HG03520 (cell line): Measurements from ENCODE around the gene ATF3.
"Not testable (repeated sequence)": the region's sequence is repeated elsewhere in the genome, so short reads cannot be mapped to it uniquely, and the experiment has no call there.

Experiments used
- ATAC-seq: cut with Tn5 transposase; IDR thresholded peaks from one replicate; pipeline ENCODE4 v1.9.1; 2021; ENCODE audit warnings: mild to moderate bottlenecking, moderate library complexity; ENCODE audit not compliant: unreplicated experiment

Gene ATF3

DNA sequence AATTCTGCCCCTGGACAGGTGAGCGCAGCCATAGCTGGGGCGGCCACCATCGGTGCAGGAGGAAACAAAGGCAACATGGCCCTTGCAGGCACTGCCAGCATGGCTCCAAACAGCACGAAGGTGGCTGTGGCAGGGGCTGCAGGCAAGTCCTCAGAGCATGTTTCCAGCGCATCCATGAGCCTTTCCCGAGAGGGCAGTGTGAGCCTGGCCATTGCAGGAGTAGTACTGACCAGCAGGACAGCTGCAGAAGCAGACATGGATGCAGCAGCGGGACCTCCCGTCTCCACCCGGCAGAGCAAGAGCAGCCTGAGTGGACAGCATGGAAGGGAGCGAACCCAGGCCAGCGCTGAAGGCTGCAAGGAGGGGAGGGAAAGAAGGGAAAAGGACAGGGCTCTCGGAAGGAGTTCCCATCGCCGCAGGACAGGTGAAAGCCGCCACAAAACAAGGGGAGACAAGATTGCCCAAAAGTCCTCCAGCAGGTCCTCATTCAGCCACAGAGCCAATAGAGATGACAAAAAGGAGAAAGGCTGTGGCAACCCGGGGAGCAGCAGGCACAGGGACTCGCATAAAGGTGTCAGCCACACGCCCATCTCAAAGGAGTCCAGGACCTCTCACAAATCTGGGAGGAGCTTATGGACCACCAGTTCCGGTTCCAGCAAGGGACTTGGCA lies 17.4 kb downstream of the ATF3 start:
- ATAC-seq: no peak

GRCh38 chr1:212628046-212628445 lies 19.5 kb downstream of the ATF3 start:
- no peak for ATAC-seq

GRCh38 chr1:212628813-212629415 lies 20.4 kb downstream of the ATF3 start:
- ATAC-seq: no peak

- no peak for ATAC-seq
These were observed 21.0 kb downstream of the ATF3 start for GRCh38 chr1:212629450-212630157.

- ATAC-seq: peak; percentile 91
These were observed 21.8 kb downstream of the ATF3 start for GRCh38 chr1:212630158-212630900.

DNA sequence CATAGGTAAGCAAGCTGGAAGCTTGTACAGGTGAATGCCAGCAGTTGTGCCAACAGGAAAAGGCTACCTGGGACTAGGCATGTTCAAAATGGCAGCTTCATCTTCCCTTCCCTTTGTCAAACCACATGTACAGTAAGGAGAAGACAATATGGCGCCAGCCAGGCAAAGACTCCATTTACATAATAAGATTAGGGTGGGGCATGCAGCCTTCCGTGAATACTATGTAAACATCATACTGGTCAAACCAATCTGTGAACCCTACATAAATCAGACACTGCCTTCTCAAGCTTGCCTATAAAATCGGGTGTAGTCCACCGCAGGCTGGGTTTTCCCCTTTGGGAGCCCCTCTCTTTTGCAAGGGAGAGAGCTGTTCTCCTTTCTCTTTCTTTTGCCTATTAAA lies 24.6 kb downstream of the ATF3 start:
- ATAC-seq: no peak

- ATAC-seq: no peak
These were observed 25.7 kb downstream of the ATF3 start for GRCh38 chr1:212634252-212634651.

GRCh38 chr1:212635141-212635631 lies 26.6 kb downstream of the ATF3 start:
- ATAC-seq: no peak

DNA sequence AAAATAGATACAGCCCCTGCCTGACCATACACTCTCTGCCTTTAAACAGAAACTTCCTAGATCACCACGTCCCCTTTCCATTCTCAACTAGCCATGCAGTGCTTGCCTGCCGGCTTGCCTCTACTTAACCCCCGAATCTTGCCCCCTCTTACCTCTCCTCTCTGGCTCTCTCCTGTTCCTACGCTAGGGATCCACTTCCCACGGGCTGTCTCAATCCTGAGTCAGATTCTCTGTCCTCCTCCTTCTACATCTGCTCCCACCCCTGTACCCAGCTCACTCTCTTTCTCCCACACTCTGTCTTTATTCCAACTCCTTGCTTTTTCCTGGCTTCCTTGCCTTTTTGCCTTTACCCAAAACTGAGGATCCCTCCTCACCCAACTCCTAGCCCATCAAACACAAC lies 29.3 kb downstream of the ATF3 start:
- no peak for ATAC-seq

GRCh38 chr1:212638492-212639151 lies 30.1 kb downstream of the ATF3 start:
- no peak for ATAC-seq

- ATAC-seq: not testable (repeated sequence)
These were observed 31.0 kb downstream of the ATF3 start for GRCh38 chr1:212639524-212639923.

DNA sequence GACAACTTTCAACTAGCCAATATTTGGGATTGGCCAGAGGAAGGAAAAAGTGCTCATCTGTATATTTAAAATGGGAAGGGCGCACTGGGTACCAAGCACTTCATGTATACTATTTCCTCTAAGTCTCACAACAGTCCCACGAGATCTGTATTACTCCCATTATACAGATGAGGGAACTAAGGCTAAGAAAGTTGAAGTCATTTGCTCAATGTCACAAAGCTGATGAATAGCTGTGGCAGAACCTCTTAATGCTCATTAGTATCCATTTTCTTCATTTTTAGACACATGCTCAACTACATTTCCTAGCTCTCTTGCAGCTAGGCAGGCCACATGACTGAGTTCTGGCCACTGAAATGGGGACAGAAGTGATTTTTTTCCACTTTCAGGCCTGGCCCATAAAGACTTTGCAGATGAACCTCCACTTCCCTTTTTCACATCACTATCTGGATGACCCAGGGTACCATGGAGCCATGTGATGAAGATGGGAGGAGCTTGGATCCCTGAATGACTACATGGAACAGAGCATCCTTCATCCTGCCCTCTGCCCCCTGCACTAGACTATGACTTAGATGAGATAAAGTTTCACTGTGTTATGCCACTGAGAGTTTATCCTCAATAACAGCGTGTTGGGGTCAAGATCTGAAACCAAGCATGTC lies 31.8 kb downstream of the ATF3 start:
- ATAC-seq: no peak

DNA sequence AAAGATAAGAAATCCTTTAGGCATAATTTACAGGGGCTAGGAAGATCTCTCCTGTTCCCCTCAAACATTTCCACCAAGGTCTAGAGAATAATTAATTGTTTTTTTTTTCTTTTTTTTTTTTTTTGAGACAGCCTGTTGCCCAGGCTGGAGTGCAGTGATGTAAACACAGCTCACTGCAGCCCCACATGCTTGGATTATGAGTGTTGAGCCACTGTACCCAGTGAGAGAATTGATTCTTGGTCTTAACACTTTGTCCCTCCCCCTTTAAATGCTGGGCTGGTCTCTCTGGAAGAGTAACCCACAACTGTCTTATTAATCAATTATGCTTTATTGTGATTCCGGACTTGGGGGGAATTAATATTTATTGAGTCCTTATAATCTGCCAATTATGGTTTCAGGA lies 33.4 kb downstream of the ATF3 start:
- no peak for ATAC-seq

DNA sequence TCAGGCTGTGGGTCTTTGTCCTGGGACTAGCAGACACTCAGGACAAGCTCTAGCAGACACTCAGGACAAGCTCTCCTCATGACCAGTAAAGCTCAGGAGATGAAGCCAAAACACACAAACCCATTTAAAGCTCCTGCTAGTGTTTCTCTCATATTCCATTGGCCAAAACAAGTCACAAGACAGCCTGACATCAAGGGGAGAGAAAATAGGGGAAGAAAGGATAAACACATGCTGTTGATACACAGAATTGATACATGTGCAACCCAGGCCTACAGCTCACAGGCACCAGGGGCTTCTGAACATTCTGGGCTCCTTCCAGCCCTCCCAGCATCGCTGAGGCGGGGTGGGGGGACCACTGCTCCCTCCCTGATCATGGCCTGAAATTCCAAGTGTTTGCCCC lies 35.3 kb downstream of the ATF3 start:
- no peak for ATAC-seq

DNA sequence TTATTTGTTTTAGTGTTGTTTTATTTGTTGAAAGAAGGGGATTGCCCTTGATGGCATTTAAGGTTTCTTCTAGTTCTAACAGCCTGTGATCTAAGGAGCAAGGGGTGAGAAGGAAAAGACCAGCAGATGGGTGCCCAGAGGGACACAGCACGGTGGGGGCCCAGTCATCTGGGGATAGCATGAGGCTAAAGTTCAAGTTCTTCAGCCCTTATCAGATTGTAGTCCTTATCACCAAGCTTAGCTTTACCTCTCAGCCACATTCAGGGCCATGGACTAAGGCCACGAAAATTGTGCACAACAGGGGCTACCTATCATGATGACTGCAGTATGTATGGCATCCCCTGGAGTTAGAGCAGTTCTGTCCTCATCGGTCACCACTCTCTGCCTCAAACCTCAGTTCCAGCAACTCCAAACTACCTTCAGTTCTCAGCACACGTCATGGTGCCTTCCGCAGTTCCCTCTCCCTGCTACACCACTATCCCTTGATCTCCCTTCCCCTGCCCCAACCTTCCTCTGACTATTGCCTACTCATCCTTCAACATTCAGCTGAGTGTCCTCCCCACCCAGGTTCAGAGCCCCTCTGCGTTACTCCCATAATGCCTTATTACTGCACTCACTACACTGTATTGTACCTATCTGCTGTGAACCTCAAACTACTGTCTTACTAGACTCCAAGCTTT lies 36.4 kb downstream of the ATF3 start:
- no peak for ATAC-seq

DNA sequence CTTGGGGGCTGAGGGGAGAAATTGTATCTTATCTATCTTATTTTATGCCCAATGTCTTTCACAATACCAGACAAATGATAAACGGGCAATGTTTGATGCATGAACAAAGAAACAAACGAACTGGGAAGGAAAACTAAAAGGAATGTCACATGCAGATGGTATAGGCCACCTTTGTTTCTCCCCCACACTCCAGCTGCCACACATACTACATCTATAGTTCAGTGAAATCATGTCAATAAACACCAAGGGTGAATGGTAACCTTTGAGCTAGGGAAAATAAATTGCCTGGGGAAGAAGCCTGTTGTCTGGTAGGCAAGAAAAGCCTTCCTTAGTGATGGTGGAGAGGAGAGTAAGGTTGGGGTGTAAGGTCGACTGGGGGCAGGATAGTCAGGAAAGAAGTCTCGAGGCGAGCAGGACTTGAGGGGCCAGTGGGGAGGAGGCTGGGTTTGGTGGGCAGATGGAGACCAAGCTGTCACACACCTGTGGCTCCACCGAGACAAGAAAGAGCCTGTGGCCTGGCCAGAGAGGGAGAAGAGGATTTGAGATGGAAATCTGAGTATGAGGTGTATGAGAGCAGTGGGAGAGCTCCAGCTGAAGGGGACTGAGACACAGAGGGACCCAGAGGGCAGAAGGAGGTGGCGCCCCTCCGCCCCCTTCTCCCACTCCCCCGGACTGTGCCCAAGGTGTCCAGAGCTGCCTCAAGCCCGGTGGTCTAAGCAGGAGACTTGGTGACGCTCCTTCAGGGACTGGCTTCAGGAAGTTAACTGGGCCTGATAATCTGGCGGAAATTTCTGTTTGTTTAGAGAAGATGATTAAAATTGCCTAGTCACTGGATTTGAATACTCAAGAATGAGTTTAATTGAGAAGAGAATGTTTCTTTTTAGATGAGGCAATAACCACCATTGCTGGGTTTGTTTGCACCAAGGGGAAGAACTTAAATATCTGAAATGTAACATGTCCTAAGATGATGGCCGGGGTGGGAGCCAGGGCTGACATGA lies 37.3 kb downstream of the ATF3 start:
- ATAC-seq: no peak

DNA sequence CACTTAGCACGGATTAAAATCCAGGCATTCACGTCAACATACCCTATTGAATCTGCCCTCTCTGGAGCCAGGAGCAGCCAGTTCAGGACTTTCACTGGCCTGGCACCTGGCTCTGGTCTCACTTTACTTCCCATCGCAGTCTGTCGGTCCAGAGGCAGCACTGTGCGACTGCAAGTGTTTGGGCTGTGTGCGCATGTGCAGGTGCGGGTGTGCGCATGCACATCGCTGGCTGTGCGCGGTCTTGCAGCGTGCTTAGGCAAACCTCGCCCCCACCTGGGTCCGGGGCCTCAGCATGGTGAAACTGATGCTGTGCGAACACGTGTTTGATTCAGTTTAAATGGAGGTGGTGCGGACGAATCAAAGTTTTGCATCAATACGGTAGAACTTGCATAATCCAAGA lies 38.0 kb downstream of the ATF3 start:
- no peak for ATAC-seq

DNA sequence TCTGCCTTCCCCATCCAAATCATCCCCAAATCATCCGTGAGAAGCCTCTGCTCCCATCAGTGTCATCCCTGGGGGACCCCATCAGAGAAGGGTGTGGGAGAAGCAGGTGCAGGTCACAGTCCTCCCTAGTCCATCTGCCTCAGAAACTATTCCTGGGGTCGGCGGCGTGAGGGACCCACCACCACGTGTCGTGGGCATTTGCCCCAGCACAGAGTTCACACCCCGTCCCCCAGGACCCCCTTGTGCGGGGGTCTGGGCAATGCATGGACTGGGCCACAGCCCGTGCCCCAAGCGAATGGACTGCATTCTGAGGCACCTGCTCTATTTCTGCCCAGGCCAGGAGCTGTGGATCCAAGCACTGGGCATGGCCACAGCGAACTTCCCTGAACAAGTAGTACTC lies 38.4 kb downstream of the ATF3 start:
- ATAC-seq: no peak

- ATAC-seq: no peak
These were observed 39.9 kb downstream of the ATF3 start for GRCh38 chr1:212648431-212648830.
